ENCODE measurements around the gene NOL4L.
"Not testable (repeated sequence)": the region's sequence is repeated elsewhere in the genome, so short reads cannot be mapped to it uniquely, and the experiment has no call there.

Gene NOL4L

GRCh38 chr20:32466739-32467505 is 118.2 kb downstream of the NOL4L start:
- no peak for DNase-seq

GRCh38 chr20:32465901-32466675 is 119.0 kb downstream of the NOL4L start:
- DNase-seq = not testable (repeated sequence)

GRCh38 chr20:32465092-32465900 is 119.8 kb downstream of the NOL4L start:
- no peak for DNase-seq

GRCh38 chr20:32464401-32465091 is 120.6 kb downstream of the NOL4L start:
- DNase-seq = no peak

- DNase-seq = no peak
Measured at GRCh38 chr20:32463642-32464400, 121.3 kb downstream of the NOL4L start.

GRCh38 chr20:32462900-32463641 is 122.1 kb downstream of the NOL4L start:
- no peak for DNase-seq

GRCh38 chr20:32461836-32462600 is 123.1 kb downstream of the NOL4L start:
- DNase-seq = no peak

GRCh38 chr20:32460683-32461320 is 124.3 kb downstream of the NOL4L start:
- no peak for DNase-seq

- no peak for DNase-seq
Measured at GRCh38 chr20:32460231-32460630, 124.9 kb downstream of the NOL4L start.

GRCh38 chr20:32458837-32459220 is 126.3 kb downstream of the NOL4L start:
- no peak for DNase-seq

- no peak for DNase-seq
Measured at GRCh38 chr20:32458061-32458836, 126.9 kb downstream of the NOL4L start.

GRCh38 chr20:32457479-32457986 is 127.6 kb downstream of the NOL4L start:
- DNase-seq = no peak

GRCh38 chr20:32456869-32457478 is 128.2 kb downstream of the NOL4L start:
- DNase-seq = no peak

- no peak for DNase-seq
Measured at GRCh38 chr20:32455901-32456701, 129.0 kb downstream of the NOL4L start.

- DNase-seq = no peak
Measured at GRCh38 chr20:32455171-32455900, 129.8 kb downstream of the NOL4L start.
